ENCODE results near the gene TMEM171. TPM values are rescaled to one million over a fixed set of nuclear protein-coding genes. Genes with fewer than 3 reads are reported as not detected.

The TMEM171 gene
- total and polyA plus RNA-seq, 9 of the 15 experiments (the other 6 are each of a cell fraction or from before 2014, with no cell fraction given), result 0.08 TPM; not detected in 8

GRCh38 chr5:73158313-73158712 is 37.9 kb downstream of the TMEM171 start:
- no peak overlapping the region for H3K4me2 ChIP-seq (ENCODE audit: insufficient read depth, low read length)
- no peak overlapping the region for H3K4me3 ChIP-seq
- DNase-seq (ENCODE audit: extremely low read depth in 1 of 4, low spot score in 3 of 4) (no peak), ATAC-seq (no peak), FAIRE-seq (no peak)
- H3K9ac ChIP-seq (ENCODE audit: insufficient read depth in 1 of 2, low read depth in 2 of 2, low read length in 2 of 2), result no peak overlapping the region
- no TSS peak for BruUV-seq (replicated peaks)
- in situ Hi-C loops (cut with MboI) (no loop called here), intact Hi-C loops (cut with micrococcal nuclease) (no loop called here)
- H3K27ac ChIP-seq (ENCODE audit: extremely low read depth, low read depth, low read length), result no peak overlapping the region
- H2AFZ ChIP-seq (ENCODE audit: low read depth, low read length), result no peak overlapping the region
- H3K36me3 ChIP-seq (ENCODE audit: control insufficient read depth, insufficient read depth, low read length), result no peaks in the 10 kb centered on the region
- 2% methylated on average over 4 of the region's 4 CpGs for WGBS (ENCODE audit: insufficient coverage, low coverage, missing lambda C conversion rate)
- H3K4me1 ChIP-seq (replicated peaks in 1 of 2; ENCODE audit: control insufficient read depth in 2 of 2, insufficient read depth in 2 of 2, low read length in 2 of 2), result no peaks in the 10 kb centered on the region
- CTCF ChIA-PET (ENCODE audit: low intra/inter-chr PET ratio), result no interaction called here
- H3K9me3 ChIP-seq (replicated peaks; ENCODE audit: control insufficient read depth, insufficient read depth, low read depth, low read length), result no peaks in the 10 kb centered on the region
- POLR2A ChIA-PET, result interaction anchor here (0.6 kb wide), 1 partner anchor 175 kb away, joined by 4 read pairs; no protein-coding TSS in a partner anchor
- no peaks in the 10 kb centered on the region for H3K9me1 ChIP-seq (ENCODE audit: control insufficient read depth, insufficient read depth, low read length)
- no peaks in the 10 kb centered on the region for H4K20me1 ChIP-seq (replicated peaks; ENCODE audit: control insufficient read depth, insufficient read depth, low read length)
- H3K79me2 ChIP-seq (ENCODE audit: control insufficient read depth, insufficient read depth, low read length), result no peaks in the 10 kb centered on the region
- TF ChIP-seq ZNF586 (CRISPR knock-in tag; conservative IDR thresholded peaks at IDR 0.05) (no peak), ZNF609 (CRISPR knock-in tag; IDR thresholded peaks at IDR 0.05; ENCODE audit: borderline replicate concordance) (no peak), ZNF699 (CRISPR knock-in tag; IDR thresholded peaks at IDR 0.05; ENCODE audit: insufficient replicate concordance) (no peak), GMEB1 (CRISPR knock-in tag; IDR thresholded peaks at IDR 0.05) (no peak), GTF2B (IDR thresholded peaks at IDR 0.05; ENCODE audit: extremely low read depth, insufficient read length) (no peak), NR0B1 (IDR thresholded peaks at IDR 0.05; ENCODE audit: partially characterized antibody) (no peak), EZH2 (IDR thresholded peaks at IDR 0.05; ENCODE audit: borderline replicate concordance, low read depth, low read length) (no peak), HDAC1 (IDR thresholded peaks at IDR 0.05) (no peak)
- peaks cover 31 to 35% of the 10 kb centered on the region in 2 experiments for H3K27me3 ChIP-seq (ENCODE audit: control insufficient read depth in 2 of 2, insufficient read depth in 2 of 2, low read length in 2 of 2)
